Osteoblast (primary cell): ENCODE results near the gene BCAP31. TPM values are rescaled to one million over a fixed set of nuclear protein-coding genes. Genes with fewer than 3 reads are reported as not detected.
A peak's percentile ranks its signal among the peaks of the same experiment; 100 is the strongest.

ENCODE experiments used
- DNase-seq: peaks from one replicate; pipeline ENCODE4 v3.0.0; 2011; ENCODE audit warnings: low spot score, mixed read lengths; ENCODE audit not compliant: insufficient read length; ENCODE audit errors: missing footprints
- H2AFZ ChIP-seq: 2 replicates; pipeline ENCODE4 v1.6.0; 2011; ENCODE audit warnings: mild to moderate bottlenecking, low read length
- H3K27ac ChIP-seq: 2 replicates; pipeline ENCODE4 v1.5.1; 2011; ENCODE audit warnings: mild to moderate bottlenecking, low read depth, low read length, moderate library complexity
- H3K27me3 ChIP-seq: 2 replicates; pipeline ENCODE4 v1.6.0; 2012; ENCODE audit warnings: mild to moderate bottlenecking, control low read depth, inconsistent platforms, low read length, moderate library complexity; ENCODE audit not compliant: insufficient read depth
- H3K36me3 ChIP-seq: 2 replicates; pipeline ENCODE4 v1.5.1; 2011; ENCODE audit warnings: mild to moderate bottlenecking, low read length, control low read depth, moderate library complexity; ENCODE audit not compliant: insufficient read depth
- H3K4me1 ChIP-seq: 2 replicates; pipeline ENCODE4 v1.5.1; 2011; ENCODE audit warnings: mild to moderate bottlenecking, low read length, control low read depth, moderate library complexity; ENCODE audit not compliant: insufficient read depth
- H3K4me2 ChIP-seq: 2 replicates; pipeline ENCODE4 v1.6.0; 2011; ENCODE audit warnings: mild to moderate bottlenecking, low read length; ENCODE audit not compliant: insufficient read depth
- H3K4me3 ChIP-seq: fragments of 200-600 bp; sonication (generic); 3 replicates; pipeline ENCODE4 v1.5.1; 2012; ENCODE audit warnings: mild to moderate bottlenecking, low read length, inconsistent platforms; ENCODE audit not compliant: insufficient read depth
- H3K79me2 ChIP-seq: 2 replicates; pipeline ENCODE4 v1.6.0; 2012; ENCODE audit warnings: mild to moderate bottlenecking, low read length, control low read depth, inconsistent platforms; ENCODE audit not compliant: insufficient read depth
- H3K9me3 ChIP-seq: 2 replicates; pipeline ENCODE4 v1.5.1; 2011; ENCODE audit warnings: low read depth, low read length, control low read depth
- H4K20me1 ChIP-seq: 2 replicates; pipeline ENCODE4 v1.6.0; 2012; ENCODE audit warnings: mild to moderate bottlenecking, low read length, control low read depth; ENCODE audit not compliant: insufficient read depth
- total RNA-seq: library from RNA; depleted of rRNA; stranded (reverse); fragments of >200 nt; gene quantifications from 2 replicates; pipeline ENCODE4 v1.2.3, GENCODE V29; 2012
- TF ChIP-seq, protein P1 (sequence below): IDR thresholded peaks from 2 replicates; pipeline ENCODE4 v1.5.1; 2011; ENCODE audit warnings: mild to moderate bottlenecking, low read depth, low read length, moderate library complexity; ENCODE audit errors: extremely low read depth

BCAP31 gene
- total RNA-seq, 1 donor: 118 TPM

GRCh38 chrX:153766871-153767673 lies 42.9 kb upstream of the BCAP31 start:
- Histone ChIP-seq H3K27ac (no peak overlapping the region), H3K36me3 (no peaks in the 10 kb centered on the region), H3K4me2 (peak overlapping the region; percentile 67), H3K4me3 (no peak overlapping the region), H2AFZ (no peak overlapping the region), H3K27me3 (no peaks in the 10 kb centered on the region), H4K20me1 (peaks cover 9% of the 10 kb centered on the region), H3K9me3 (no peaks in the 10 kb centered on the region), H3K4me1 (peaks cover 5% of the 10 kb centered on the region), H3K79me2 (peaks cover 6% of the 10 kb centered on the region)
- DNase-seq: peak; percentile 83
- TF ChIP-seq, protein P1, sequence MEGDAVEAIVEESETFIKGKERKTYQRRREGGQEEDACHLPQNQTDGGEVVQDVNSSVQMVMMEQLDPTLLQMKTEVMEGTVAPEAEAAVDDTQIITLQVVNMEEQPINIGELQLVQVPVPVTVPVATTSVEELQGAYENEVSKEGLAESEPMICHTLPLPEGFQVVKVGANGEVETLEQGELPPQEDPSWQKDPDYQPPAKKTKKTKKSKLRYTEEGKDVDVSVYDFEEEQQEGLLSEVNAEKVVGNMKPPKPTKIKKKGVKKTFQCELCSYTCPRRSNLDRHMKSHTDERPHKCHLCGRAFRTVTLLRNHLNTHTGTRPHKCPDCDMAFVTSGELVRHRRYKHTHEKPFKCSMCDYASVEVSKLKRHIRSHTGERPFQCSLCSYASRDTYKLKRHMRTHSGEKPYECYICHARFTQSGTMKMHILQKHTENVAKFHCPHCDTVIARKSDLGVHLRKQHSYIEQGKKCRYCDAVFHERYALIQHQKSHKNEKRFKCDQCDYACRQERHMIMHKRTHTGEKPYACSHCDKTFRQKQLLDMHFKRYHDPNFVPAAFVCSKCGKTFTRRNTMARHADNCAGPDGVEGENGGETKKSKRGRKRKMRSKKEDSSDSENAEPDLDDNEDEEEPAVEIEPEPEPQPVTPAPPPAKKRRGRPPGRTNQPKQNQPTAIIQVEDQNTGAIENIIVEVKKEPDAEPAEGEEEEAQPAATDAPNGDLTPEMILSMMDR: no peak

DNA sequence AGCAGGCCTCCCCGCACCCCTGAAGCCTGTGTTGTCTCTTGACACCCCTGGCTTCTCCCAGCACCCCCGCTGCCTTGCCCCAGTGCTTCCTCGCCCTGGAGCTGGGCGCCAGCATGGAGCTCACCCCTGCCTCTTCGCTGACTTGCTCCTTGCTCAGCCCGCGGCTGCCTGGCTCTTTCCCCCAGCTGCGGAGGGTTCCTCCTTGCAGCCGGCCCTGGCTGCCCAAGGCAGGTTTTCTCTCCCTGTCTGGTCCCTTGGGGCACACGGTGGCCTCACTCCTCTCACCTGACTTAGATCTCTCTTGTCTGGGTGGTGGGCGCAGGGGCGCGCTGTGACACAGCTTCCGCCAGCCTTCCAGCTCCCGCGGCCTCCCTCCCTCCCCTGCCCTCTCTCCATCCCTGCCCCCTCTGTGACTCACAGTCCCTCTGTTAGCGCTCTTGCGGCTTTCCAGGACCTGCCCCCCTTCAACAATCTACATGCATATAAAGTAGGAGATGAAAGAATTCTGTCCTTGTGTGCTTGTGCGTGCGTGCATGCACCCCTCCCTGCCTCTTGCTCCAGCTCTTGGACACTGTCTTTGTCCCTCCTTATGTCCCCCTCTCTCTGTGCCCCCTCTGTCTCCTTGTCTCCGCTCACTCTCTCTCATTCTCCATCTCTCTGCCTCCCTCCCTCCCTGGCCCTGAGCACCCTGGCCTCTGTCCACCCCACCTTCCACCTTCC lies 42.1 kb upstream of the BCAP31 start:
- Histone ChIP-seq H3K27me3 (no peaks in the 10 kb centered on the region), H2AFZ (no peak overlapping the region)
- TF ChIP-seq, protein P1: no peak

GRCh38 chrX:153765138-153766079 lies 41.2 kb upstream of the BCAP31 start:
- Histone ChIP-seq H3K79me2 (peaks cover 6% of the 10 kb centered on the region), H3K27me3 (no peaks in the 10 kb centered on the region), H3K4me3 (peak overlapping the region; percentile 70), H3K4me1 (peaks cover 5% of the 10 kb centered on the region), H3K27ac (peak overlapping the region; percentile 17), H3K4me2 (peak overlapping the region; percentile 74), H4K20me1 (peaks cover 9% of the 10 kb centered on the region), H3K36me3 (no peaks in the 10 kb centered on the region), H3K9me3 (no peaks in the 10 kb centered on the region), H2AFZ (no peak overlapping the region)
- TF ChIP-seq, protein P1: no peak
- peak; percentile 90 for DNase-seq

More for the DNA sequence above, 42.1 kb upstream of the BCAP31 start:
- H3K4me3 ChIP-seq: peak overlapping the region; percentile 70
- peaks cover 5% of the 10 kb centered on the region for H3K4me1 ChIP-seq
- peak overlapping the region; percentile 15 for H3K27ac ChIP-seq
- peak; percentile 98 for DNase-seq
- peaks cover 9% of the 10 kb centered on the region for H4K20me1 ChIP-seq
- H3K36me3 ChIP-seq: no peaks in the 10 kb centered on the region
- peak overlapping the region; percentile 67 for H3K4me2 ChIP-seq
- H3K9me3 ChIP-seq: no peaks in the 10 kb centered on the region
- peaks cover 6% of the 10 kb centered on the region for H3K79me2 ChIP-seq
